Measurements from ENCODE around the gene CTXND1.

Gene CTXND1

DNA sequence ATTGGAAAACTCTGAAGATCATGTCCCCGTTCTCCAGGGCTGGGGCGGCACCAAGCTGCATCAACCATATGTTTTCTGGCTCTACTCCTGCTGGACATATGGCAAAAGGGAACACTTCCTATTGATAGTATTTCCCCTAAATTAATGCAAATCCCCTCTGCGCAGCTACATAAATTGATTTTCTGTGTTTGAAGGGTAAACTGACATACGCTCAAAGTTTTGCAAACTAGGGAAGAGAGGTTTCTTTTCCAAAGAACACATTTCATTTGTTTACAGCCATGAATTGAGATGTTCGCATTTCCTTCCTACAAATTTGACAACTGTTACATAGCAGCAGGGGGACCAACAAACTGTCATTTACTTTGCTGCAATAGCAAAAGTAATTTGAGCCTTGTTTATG lies 35.9 kb downstream of the CTXND1 start:
- H3K23ac ChIP-seq (ENCODE audit: low read length) = no peak overlapping the region
- no CpG with 5 or more reads among the region's 5 CpGs for WGBS (ENCODE audit: extremely low coverage, insufficient coverage, low lambda C conversion rate)
- no peaks in the 10 kb centered on the region for H3K27me3 ChIP-seq (ENCODE audit: insufficient read depth, low read length, poor library complexity)

DNA sequence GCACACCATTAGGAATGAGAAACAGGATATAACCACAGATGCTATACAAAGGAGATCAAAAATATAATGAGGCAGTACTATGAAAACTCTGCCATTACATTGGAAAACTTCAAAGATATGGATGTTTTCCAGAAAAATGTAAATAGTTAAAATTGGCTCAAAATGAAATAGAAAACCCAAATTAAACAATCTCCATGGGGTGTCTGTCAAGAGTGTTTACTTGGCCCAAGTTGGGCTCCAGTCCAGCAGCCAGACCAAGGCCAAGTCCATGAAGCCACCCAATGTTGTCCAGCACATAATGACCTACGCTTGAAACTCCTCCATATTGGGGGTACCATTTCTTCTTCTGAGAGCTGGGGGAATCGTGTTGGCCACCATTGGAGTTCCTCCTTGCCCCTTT lies 37.1 kb downstream of the CTXND1 start:
- Histone ChIP-seq H2AK5ac (ENCODE audit: low read length) (no peak overlapping the region), H2BK120ac (ENCODE audit: low read depth, low read length) (no peak overlapping the region), H3K4me3 (ENCODE audit: low read length) (no peak overlapping the region), H3K4me2 (ENCODE audit: low read length) (no peak overlapping the region), H2BK5ac (ENCODE audit: low read length) (no peak overlapping the region), H3K27ac (ENCODE audit: low read depth, low read length) (no peak overlapping the region), H3K27me3 (ENCODE audit: insufficient read depth, low read length, poor library complexity) (no peaks in the 10 kb centered on the region), H4K5ac (ENCODE audit: low read length) (no peak overlapping the region), H3K18ac (ENCODE audit: low read length) (no peak overlapping the region), H3K23ac (ENCODE audit: low read length) (no peak overlapping the region), H4K8ac (ENCODE audit: low read depth, low read length) (no peak overlapping the region), H3K4me1 (ENCODE audit: control insufficient read depth, low read depth, low read length) (no peaks in the 10 kb centered on the region), H3K79me2 (ENCODE audit: control insufficient read depth, insufficient read depth, low read length) (no peaks in the 10 kb centered on the region), H3K56ac (ENCODE audit: low read length) (no peak overlapping the region), H3K79me1 (ENCODE audit: low read length) (no peaks in the 10 kb centered on the region), H3K9ac (ENCODE audit: low read length) (no peak overlapping the region), H3K36me3 (ENCODE audit: control insufficient read depth, insufficient read depth, low read length) (no peaks in the 10 kb centered on the region), H3K4ac (ENCODE audit: low read depth, low read length) (no peak overlapping the region), H2BK15ac (replicated peaks; ENCODE audit: low read depth) (no peak overlapping the region)
- DNase-seq = no peak
- WGBS (ENCODE audit: extremely low coverage, insufficient coverage, low lambda C conversion rate) = no CpG with 5 or more reads among the region's 2 CpGs

More for the DNA sequence above, 35.9 kb downstream of the CTXND1 start:
- Histone ChIP-seq H3K27ac (ENCODE audit: low read depth, low read length) (no peak overlapping the region), H3K4me3 (ENCODE audit: low read length) (no peak overlapping the region), H3K4me1 (ENCODE audit: control insufficient read depth, low read depth, low read length) (no peaks in the 10 kb centered on the region), H3K4ac (ENCODE audit: low read depth, low read length) (no peak overlapping the region), H3K79me1 (ENCODE audit: low read length) (no peaks in the 10 kb centered on the region), H3K18ac (ENCODE audit: low read length) (no peak overlapping the region), H2AK5ac (ENCODE audit: low read length) (no peak overlapping the region), H4K8ac (ENCODE audit: low read depth, low read length) (no peak overlapping the region), H3K79me2 (ENCODE audit: control insufficient read depth, insufficient read depth, low read length) (no peaks in the 10 kb centered on the region), H3K4me2 (ENCODE audit: low read length) (no peak overlapping the region), H2BK5ac (ENCODE audit: low read length) (no peak overlapping the region), H2BK120ac (ENCODE audit: low read depth, low read length) (no peak overlapping the region), H3K9ac (ENCODE audit: low read length) (no peak overlapping the region), H2BK15ac (replicated peaks; ENCODE audit: low read depth) (no peak overlapping the region), H3K36me3 (ENCODE audit: control insufficient read depth, insufficient read depth, low read length) (no peaks in the 10 kb centered on the region), H3K56ac (ENCODE audit: low read length) (no peak overlapping the region), H4K5ac (ENCODE audit: low read length) (no peak overlapping the region)
- DNase-seq = no peak

DNA sequence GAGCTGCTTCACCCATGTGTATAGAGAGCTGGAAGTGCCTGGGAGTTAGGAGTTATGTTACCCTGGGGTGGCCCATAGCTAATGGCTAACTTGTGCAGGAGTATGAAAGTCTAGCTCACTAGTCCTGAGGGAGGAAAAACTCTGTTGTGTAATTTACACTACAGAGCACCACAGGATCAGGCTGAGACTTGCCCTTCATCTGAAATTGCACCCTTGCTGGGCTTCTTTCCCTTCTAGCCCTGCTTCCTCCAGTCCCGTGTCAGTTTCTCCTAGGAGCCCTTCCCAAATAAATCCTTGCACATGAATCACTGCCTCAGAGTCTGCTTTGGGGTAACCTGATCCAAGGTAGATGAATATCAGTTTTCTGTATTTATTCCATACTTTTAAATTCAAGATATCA lies 40.0 kb downstream of the CTXND1 start:
- Histone ChIP-seq H3K9ac (ENCODE audit: low read length) (no peak overlapping the region), H3K4ac (ENCODE audit: low read depth, low read length) (no peak overlapping the region), H2BK5ac (ENCODE audit: low read length) (no peak overlapping the region), H4K8ac (ENCODE audit: low read depth, low read length) (no peak overlapping the region), H2BK15ac (replicated peaks; ENCODE audit: low read depth) (no peak overlapping the region), H3K4me3 (ENCODE audit: low read length) (no peak overlapping the region), H3K4me2 (ENCODE audit: low read length) (no peak overlapping the region), H3K23ac (ENCODE audit: low read length) (no peak overlapping the region), H4K5ac (ENCODE audit: low read length) (no peak overlapping the region), H3K79me2 (ENCODE audit: control insufficient read depth, insufficient read depth, low read length) (no peaks in the 10 kb centered on the region), H3K4me1 (ENCODE audit: control insufficient read depth, low read depth, low read length) (no peaks in the 10 kb centered on the region), H3K18ac (ENCODE audit: low read length) (no peak overlapping the region), H2AK5ac (ENCODE audit: low read length) (no peak overlapping the region), H3K27me3 (ENCODE audit: insufficient read depth, low read length, poor library complexity) (no peaks in the 10 kb centered on the region), H3K36me3 (ENCODE audit: control insufficient read depth, insufficient read depth, low read length) (no peaks in the 10 kb centered on the region), H2BK120ac (ENCODE audit: low read depth, low read length) (no peak overlapping the region), H3K27ac (ENCODE audit: low read depth, low read length) (no peak overlapping the region), H3K56ac (ENCODE audit: low read length) (no peak overlapping the region), H3K79me1 (ENCODE audit: low read length) (no peaks in the 10 kb centered on the region)
- no peak for DNase-seq
- WGBS (ENCODE audit: extremely low coverage, insufficient coverage, low lambda C conversion rate) = no CpG with 5 or more reads among the region's 1 CpG

DNA sequence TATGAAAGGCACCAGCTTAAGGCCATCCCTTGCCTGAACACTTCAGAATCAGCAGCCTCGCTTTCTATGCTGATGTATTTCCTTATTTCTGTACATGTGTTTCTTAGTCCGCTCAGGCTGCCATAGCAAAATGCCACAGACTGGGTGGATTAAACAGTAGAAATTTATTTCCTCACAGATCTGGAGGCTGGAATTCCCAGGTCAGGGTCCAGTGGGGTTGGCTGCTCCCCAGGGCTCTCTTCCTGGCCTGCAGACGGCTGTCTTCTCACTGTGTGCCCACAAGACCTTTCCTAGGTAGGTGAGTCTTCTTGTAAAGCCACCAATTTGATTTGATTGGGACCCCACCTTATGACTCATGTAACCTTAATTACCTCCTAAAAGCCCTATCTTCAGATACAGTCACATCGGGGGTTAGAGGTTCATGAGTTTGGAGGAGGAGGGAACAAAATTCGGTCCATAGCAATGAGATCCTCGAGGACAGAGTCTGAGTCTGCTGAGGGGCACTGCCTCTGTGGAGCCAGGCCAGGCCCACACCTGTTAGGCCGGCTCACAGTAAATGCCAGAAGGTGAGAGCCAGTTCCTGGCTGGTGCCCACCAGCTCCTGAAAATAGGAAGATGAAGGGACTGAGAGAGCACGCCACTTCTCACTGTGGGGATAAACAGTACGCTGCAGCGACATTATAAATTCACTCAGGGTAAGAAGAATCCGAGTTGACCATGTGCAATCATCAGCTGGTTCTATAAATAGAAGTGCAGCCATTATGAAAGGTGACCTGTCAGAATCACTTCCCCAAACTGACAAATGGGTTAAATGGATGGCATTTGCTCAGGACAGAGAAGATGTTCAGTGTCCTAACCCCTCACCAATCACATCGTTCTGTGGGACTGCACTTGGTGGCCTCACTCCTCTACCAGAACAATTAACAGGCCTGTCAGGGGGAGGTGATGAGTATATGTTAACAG lies 41.1 kb downstream of the CTXND1 start:
- Histone ChIP-seq H3K56ac (ENCODE audit: low read length) (no peak overlapping the region), H3K79me1 (ENCODE audit: low read length) (no peaks in the 10 kb centered on the region), H3K4ac (ENCODE audit: low read depth, low read length) (no peak overlapping the region), H4K8ac (ENCODE audit: low read depth, low read length) (no peak overlapping the region), H3K27me3 (ENCODE audit: insufficient read depth, low read length, poor library complexity) (no peaks in the 10 kb centered on the region), H3K4me2 (ENCODE audit: low read length) (no peak overlapping the region), H3K36me3 (ENCODE audit: control insufficient read depth, insufficient read depth, low read length) (no peaks in the 10 kb centered on the region), H4K5ac (ENCODE audit: low read length) (no peak overlapping the region), H2BK15ac (replicated peaks; ENCODE audit: low read depth) (no peak overlapping the region), H3K27ac (ENCODE audit: low read depth, low read length) (no peak overlapping the region), H3K4me1 (ENCODE audit: control insufficient read depth, low read depth, low read length) (no peaks in the 10 kb centered on the region), H3K18ac (ENCODE audit: low read length) (no peak overlapping the region), H3K23ac (ENCODE audit: low read length) (no peak overlapping the region), H2AK5ac (ENCODE audit: low read length) (no peak overlapping the region), H3K4me3 (ENCODE audit: low read length) (no peak overlapping the region), H2BK120ac (ENCODE audit: low read depth, low read length) (no peak overlapping the region), H2BK5ac (ENCODE audit: low read length) (no peak overlapping the region), H3K9ac (ENCODE audit: low read length) (no peak overlapping the region), H3K79me2 (ENCODE audit: control insufficient read depth, insufficient read depth, low read length) (no peaks in the 10 kb centered on the region)
- DNase-seq = no peak
- WGBS (ENCODE audit: extremely low coverage, insufficient coverage, low lambda C conversion rate) = no CpG with 5 or more reads among the region's 12 CpGs

DNA sequence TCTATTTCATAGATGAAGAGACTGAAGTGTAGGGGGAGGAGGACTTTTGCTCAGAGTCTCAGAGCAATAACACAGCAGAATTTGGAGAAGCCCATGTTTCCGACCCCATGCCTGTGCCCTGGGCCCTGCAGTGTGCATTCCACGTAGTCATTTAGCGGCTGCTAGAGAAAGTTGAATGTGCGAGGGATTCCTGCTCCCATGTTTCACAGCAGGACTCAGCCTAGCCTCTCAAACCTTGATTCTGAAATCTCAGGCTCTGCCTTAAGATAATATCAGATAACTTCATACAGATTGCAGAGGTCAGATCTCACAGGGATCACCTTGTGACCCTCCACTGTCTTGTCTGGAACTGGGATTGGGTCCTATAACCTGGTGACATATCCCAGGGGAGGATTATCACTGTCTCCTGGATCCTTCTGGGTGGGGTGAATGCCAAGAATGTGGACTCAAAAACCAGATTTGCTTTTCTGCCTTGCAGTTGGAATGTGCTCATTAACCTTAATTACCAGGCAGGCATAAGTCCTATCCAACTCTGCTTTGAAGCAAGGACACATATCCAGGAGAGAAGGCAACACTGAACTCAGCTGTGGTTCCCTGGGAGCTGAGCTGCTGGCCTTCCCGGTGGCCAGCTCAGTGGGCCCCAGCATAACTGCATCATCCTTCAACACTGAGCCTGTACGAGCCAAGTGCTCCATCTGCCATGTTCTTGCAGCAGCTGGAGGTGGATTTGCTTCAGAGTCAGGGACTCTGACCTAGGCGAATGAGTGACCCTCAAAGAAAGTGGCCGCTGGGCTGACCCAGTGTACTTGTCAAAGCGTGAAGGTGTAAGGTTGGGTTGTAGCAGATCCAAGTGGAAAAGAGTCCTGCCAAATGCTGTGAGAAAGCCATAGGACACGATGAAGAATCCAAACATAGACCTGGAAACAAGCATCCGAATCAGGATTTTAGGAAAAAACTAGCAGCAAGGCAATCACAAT lies 43.0 kb downstream of the CTXND1 start:
- no peaks in the 10 kb centered on the region for H3K36me3 ChIP-seq (ENCODE audit: control insufficient read depth, insufficient read depth, low read length)
- WGBS (ENCODE audit: extremely low coverage, insufficient coverage, low lambda C conversion rate) = no CpG with 5 or more reads among the region's 11 CpGs
- peak; percentile 66 for DNase-seq

More for the DNA sequence above, 43.0 kb downstream of the CTXND1 start:
- Histone ChIP-seq H3K9ac (ENCODE audit: low read length) (no peak overlapping the region), H2AK5ac (ENCODE audit: low read length) (no peak overlapping the region), H3K18ac (ENCODE audit: low read length) (no peak overlapping the region), H3K27ac (ENCODE audit: low read depth, low read length) (no peak overlapping the region), H3K79me2 (ENCODE audit: control insufficient read depth, insufficient read depth, low read length) (no peaks in the 10 kb centered on the region), H4K5ac (ENCODE audit: low read length) (no peak overlapping the region), H2BK15ac (replicated peaks; ENCODE audit: low read depth) (no peak overlapping the region), H3K79me1 (ENCODE audit: low read length) (no peaks in the 10 kb centered on the region), H3K56ac (ENCODE audit: low read length) (no peak overlapping the region), H3K23ac (ENCODE audit: low read length) (no peak overlapping the region), H4K8ac (ENCODE audit: low read depth, low read length) (no peak overlapping the region), H3K4me1 (ENCODE audit: control insufficient read depth, low read depth, low read length) (no peaks in the 10 kb centered on the region), H3K4me3 (ENCODE audit: low read length) (no peak overlapping the region), H2BK120ac (ENCODE audit: low read depth, low read length) (no peak overlapping the region), H3K27me3 (ENCODE audit: insufficient read depth, low read length, poor library complexity) (no peaks in the 10 kb centered on the region), H3K4ac (ENCODE audit: low read depth, low read length) (no peak overlapping the region), H3K4me2 (ENCODE audit: low read length) (no peak overlapping the region), H2BK5ac (ENCODE audit: low read length) (no peak overlapping the region)

Measured in mesendoderm (in vitro differentiated cells).